Endothelial cell of hepatic sinusoid (primary cell): ENCODE data around the gene KHDRBS2.

ENCODE experiments used
- in situ Hi-C: cut with HindIII; loops from 2 replicates; pipeline ENCODE4 v1.10.0; 2017; ENCODE audit warnings: low sequenced_read_pairs

Gene KHDRBS2

GRCh38 chr6:62039605-62040004, 246.4 kb downstream of the KHDRBS2 start:
- in situ Hi-C loops, result no loop called here

- in situ Hi-C loops, result no loop called here
Observed at GRCh38 chr6:62037445-62037844, 248.6 kb downstream of the KHDRBS2 start.

GRCh38 chr6:62035952-62036351, 250.1 kb downstream of the KHDRBS2 start:
- in situ Hi-C loops, result no loop called here

- in situ Hi-C loops, result no loop called here
Observed at GRCh38 chr6:62013719-62014118, 272.3 kb downstream of the KHDRBS2 start.

GRCh38 chr6:62009445-62009844, 276.6 kb downstream of the KHDRBS2 start:
- in situ Hi-C loops, result no loop called here

GRCh38 chr6:61989616-61990015, 296.4 kb downstream of the KHDRBS2 start:
- in situ Hi-C loops, result no loop called here

GRCh38 chr6:61980622-61981021, 305.4 kb downstream of the KHDRBS2 start:
- in situ Hi-C loops, result no loop called here

- in situ Hi-C loops, result no loop called here
Observed at GRCh38 chr6:61977947-61978346, 308.1 kb downstream of the KHDRBS2 start.

- in situ Hi-C loops, result no loop called here
Observed at GRCh38 chr6:61977099-61977498, 308.9 kb downstream of the KHDRBS2 start.

- in situ Hi-C loops, result no loop called here
Observed at GRCh38 chr6:61959196-61959595, 326.8 kb downstream of the KHDRBS2 start.

- in situ Hi-C loops, result no loop called here
Observed at GRCh38 chr6:61953851-61954250, 332.2 kb downstream of the KHDRBS2 start.

- in situ Hi-C loops, result no loop called here
Observed at GRCh38 chr6:61951586-61951985, 334.4 kb downstream of the KHDRBS2 start.

GRCh38 chr6:61950811-61951210, 335.2 kb downstream of the KHDRBS2 start:
- in situ Hi-C loops, result no loop called here

GRCh38 chr6:61949971-61950370, 336.1 kb downstream of the KHDRBS2 start:
- in situ Hi-C loops, result no loop called here

GRCh38 chr6:61949161-61949560, 336.9 kb downstream of the KHDRBS2 start:
- in situ Hi-C loops, result no loop called here

- in situ Hi-C loops, result no loop called here
Observed at GRCh38 chr6:61947311-61947947, 338.6 kb downstream of the KHDRBS2 start.

- in situ Hi-C loops, result no loop called here
Observed at GRCh38 chr6:61940919-61941318, 345.1 kb downstream of the KHDRBS2 start.

GRCh38 chr6:61935242-61935846, 350.7 kb downstream of the KHDRBS2 start:
- in situ Hi-C loops, result no loop called here

GRCh38 chr6:61909486-61909885, 376.5 kb downstream of the KHDRBS2 start:
- in situ Hi-C loops, result no loop called here

GRCh38 chr6:61901748-61902147, 384.3 kb downstream of the KHDRBS2 start:
- in situ Hi-C loops, result no loop called here

- in situ Hi-C loops, result no loop called here
Observed at GRCh38 chr6:61894536-61894935, 391.5 kb downstream of the KHDRBS2 start.

- in situ Hi-C loops, result no loop called here
Observed at GRCh38 chr6:61887423-61887822, 398.6 kb downstream of the KHDRBS2 start.
